Measurements from ENCODE around the gene FCF1. TPM values are rescaled to one million over a fixed set of nuclear protein-coding genes. Genes with fewer than 3 reads are reported as not detected.

FCF1 gene
- total RNA-seq, 4 donors from 2014 or later = 27.9 to 39.5 (median 30.2) TPM

DNA sequence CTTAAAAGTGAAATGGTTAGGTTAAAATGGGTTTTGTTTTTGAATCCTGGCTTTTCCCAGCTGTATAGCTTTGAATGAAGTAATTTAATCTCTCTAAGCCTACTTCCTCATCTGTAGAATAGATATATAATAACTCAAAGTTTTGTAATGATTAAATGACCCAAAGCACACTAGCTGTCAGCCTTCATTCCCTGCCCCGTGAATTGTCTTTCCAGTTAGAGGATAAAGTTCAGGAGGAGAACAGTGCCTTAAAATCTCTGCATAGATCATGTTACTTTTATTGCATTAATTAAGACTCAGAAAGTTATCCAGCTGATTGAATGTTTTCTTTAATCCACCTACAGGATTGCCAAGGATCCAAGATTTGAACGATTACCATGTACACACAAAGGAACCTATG lies 19.4 kb downstream of the FCF1 start:
- WGBS, 2 donors = 64 to 78% methylated on average over 2 of the region's 2 CpGs
- intact Hi-C loops (cut with DNase I) = no loop called here
- Histone ChIP-seq H3K27me3 (no peaks in the 10 kb centered on the region), H3K9me3 (no peaks in the 10 kb centered on the region), H3K4me3 (no peak overlapping the region), H3K27ac (no peak overlapping the region), H3K4me1 (no peaks in the 10 kb centered on the region), H3K36me3 (peaks cover 9 to 71% (median 16%) of the 10 kb centered on the region in 3 donors)
- DNase-seq = no peak
- no peak for TF ChIP-seq POLR2A (IDR thresholded peaks at IDR 0.05)
- TF ChIP-seq, protein P1, sequence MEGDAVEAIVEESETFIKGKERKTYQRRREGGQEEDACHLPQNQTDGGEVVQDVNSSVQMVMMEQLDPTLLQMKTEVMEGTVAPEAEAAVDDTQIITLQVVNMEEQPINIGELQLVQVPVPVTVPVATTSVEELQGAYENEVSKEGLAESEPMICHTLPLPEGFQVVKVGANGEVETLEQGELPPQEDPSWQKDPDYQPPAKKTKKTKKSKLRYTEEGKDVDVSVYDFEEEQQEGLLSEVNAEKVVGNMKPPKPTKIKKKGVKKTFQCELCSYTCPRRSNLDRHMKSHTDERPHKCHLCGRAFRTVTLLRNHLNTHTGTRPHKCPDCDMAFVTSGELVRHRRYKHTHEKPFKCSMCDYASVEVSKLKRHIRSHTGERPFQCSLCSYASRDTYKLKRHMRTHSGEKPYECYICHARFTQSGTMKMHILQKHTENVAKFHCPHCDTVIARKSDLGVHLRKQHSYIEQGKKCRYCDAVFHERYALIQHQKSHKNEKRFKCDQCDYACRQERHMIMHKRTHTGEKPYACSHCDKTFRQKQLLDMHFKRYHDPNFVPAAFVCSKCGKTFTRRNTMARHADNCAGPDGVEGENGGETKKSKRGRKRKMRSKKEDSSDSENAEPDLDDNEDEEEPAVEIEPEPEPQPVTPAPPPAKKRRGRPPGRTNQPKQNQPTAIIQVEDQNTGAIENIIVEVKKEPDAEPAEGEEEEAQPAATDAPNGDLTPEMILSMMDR (IDR thresholded peaks at IDR 0.05) = no peak

DNA sequence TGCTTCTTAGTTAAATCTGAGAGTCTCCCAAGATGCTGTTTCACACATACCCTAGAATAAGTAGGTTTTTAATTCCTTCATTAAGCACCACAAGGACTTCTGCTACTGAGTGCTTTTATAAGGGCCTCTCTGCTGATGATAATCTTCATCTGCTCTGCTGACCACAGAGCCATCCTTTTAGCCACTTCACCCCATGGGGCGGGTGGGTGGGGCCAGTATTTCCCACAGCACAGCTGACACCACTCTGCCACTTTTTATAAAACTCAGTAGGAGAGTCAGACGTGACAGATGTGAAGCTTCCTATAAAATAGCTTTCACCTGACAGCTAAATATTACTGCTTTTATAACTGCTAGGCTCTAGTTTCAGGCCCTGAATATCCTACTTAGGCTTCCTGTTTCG lies 20.3 kb downstream of the FCF1 start:
- no peak overlapping the region for H3K4me3 ChIP-seq
- intact Hi-C loops (cut with DNase I) = no loop called here
- no peaks in the 10 kb centered on the region for H3K27me3 ChIP-seq
- TF ChIP-seq POLR2A (IDR thresholded peaks at IDR 0.05) = no peak
- TF ChIP-seq, protein P1 (IDR thresholded peaks at IDR 0.05) = no peak
- no peaks in the 10 kb centered on the region for H3K4me1 ChIP-seq
- no peaks in the 10 kb centered on the region for H3K9me3 ChIP-seq
- H3K27ac ChIP-seq = no peak overlapping the region
- 81 to 89% methylated on average over 3 of the region's 3 CpGs for WGBS, 2 donors
- H3K36me3 ChIP-seq = peaks cover 9 to 79% (median 16%) of the 10 kb centered on the region in 3 donors
- no peak for DNase-seq

DNA sequence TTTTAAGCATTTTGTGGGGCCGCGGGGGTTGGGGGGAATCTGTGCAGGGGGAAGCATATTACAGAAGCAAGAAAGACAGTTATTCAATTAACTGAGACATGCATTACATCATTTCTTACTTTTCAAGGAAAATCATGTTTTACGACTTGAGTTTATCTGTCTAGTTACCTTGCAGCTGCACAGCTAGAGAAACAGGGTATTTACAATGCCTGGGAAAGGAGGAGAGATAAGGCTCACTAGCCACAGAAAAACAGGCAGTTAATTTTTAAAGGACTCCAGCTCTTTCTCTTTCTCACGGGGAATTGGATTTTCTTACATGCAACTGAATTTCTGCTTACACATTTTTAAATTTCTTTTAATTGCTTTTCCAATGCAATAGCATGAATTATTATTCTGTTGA lies 22.2 kb downstream of the FCF1 start:
- no peak overlapping the region for H3K4me3 ChIP-seq

DNA sequence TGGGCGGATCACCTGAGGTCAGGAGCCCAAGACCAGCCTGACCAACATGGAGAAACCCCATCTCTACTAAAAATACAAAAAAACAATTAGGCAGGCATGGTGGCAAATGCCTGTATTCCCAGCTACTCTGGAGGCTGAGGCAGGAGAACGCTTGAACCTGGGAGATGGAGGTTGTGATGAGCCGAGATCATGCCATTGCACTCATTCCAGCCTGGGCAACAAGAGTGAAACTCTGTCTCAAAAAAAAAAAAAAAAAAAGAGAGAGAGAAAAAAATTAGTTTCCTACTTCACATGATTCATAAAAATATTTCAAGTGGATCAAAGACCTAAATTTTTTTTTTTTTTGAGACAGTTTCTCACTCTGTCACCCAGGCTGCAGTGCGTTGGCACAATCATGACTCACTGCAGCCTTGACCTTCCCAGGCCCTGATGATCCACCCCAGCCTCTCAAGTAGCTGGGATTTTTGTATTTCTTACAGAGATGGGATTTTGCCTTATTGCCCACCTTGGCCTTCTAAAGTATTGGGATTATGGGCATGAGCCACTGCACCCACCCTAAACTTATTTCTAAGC lies 24.9 kb downstream of the FCF1 start:
- intact Hi-C loops (cut with DNase I) = no loop called here
- peaks cover 9 to 67% (median 12%) of the 10 kb centered on the region in 3 donors for H3K36me3 ChIP-seq
- H3K4me3 ChIP-seq = no peak overlapping the region
- TF ChIP-seq POLR2A (IDR thresholded peaks at IDR 0.05) = no peak
- TF ChIP-seq, protein P1 (IDR thresholded peaks at IDR 0.05) = no peak
- 90 to 100% methylated on average over 4 of the region's 4 CpGs for WGBS, 2 donors
- no peaks in the 10 kb centered on the region for H3K27me3 ChIP-seq
- H3K4me1 ChIP-seq = no peaks in the 10 kb centered on the region
- H3K27ac ChIP-seq = no peak overlapping the region
- no peaks in the 10 kb centered on the region for H3K9me3 ChIP-seq
- no peak for DNase-seq

More for the DNA sequence above, 22.2 kb downstream of the FCF1 start:
- Histone ChIP-seq H3K36me3 (peaks cover 9 to 93% (median 16%) of the 10 kb centered on the region in 3 donors), H3K27me3 (no peaks in the 10 kb centered on the region), H3K27ac (no peak overlapping the region), H3K9me3 (no peaks in the 10 kb centered on the region), H3K4me1 (no peaks in the 10 kb centered on the region)
- WGBS, 2 donors = 92 to 97% methylated on average over 2 to 4 of the region's 4 CpGs
- TF ChIP-seq, protein P1 (IDR thresholded peaks at IDR 0.05) = no peak
- no peak for TF ChIP-seq POLR2A (IDR thresholded peaks at IDR 0.05)
- DNase-seq = no peak
- intact Hi-C loops (cut with DNase I) = no loop called here

DNA sequence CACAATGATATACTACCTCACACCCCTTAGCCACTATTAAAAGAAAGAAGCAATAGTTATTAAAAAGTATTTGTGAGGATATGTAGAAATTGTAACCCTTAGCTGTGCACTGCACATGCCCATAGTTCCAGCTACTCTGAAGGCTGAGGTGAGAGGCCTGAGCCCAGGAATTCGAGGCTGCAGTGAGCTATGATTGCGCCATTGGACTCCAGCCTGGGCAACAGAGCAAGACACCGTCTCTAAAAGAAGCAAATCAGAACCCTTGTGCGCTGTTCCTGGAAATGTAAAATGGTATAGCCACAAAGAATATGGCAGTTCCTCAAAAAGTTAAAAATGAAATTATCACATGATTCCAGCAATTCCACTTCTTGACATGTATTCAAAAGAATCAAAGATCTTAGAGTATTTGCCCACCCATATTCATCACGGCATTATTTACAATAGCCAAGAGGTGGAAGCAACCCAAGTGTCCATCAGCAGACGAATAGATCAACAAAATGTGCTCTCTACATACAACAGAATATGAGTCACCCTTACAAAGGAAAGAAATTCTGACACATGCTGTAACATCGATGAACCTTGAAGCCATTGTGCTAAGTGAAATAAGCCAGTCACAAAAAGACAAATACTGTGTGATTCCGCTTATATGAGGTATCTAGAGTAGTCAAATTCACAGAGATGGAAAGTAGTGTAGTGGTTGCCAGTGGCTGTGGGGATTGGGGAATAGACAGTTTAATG lies 26.5 kb downstream of the FCF1 start:
- H3K9me3 ChIP-seq = no peaks in the 10 kb centered on the region
- H3K4me3 ChIP-seq = no peak overlapping the region
- peaks cover 4 to 51% (median 5%) of the 10 kb centered on the region in 3 donors for H3K36me3 ChIP-seq
- 68 to 79% methylated on average over 8 of the region's 8 CpGs for WGBS, 2 donors
- H3K27ac ChIP-seq = no peak overlapping the region
- no peaks in the 10 kb centered on the region for H3K27me3 ChIP-seq
- intact Hi-C loops (cut with DNase I) = no loop called here
- no peaks in the 10 kb centered on the region for H3K4me1 ChIP-seq
- no peak for DNase-seq
- TF ChIP-seq, protein P1 (IDR thresholded peaks at IDR 0.05) = no peak
- no peak for TF ChIP-seq POLR2A (IDR thresholded peaks at IDR 0.05)

Measured in esophagus squamous epithelium (tissue), 5 donors.